Kidney (tissue), 14 donors: Measurements from ENCODE around the gene PRAC2. TPM values are rescaled to one million over a fixed set of nuclear protein-coding genes. Genes with fewer than 3 reads are reported as not detected.

Experiments used
- DNase-seq, 5 donors: peaks; one replicate each; pipeline ENCODE4 v3.0.0-alpha.2; 2013 to 2020
- FAIRE-seq: peaks from 2 replicates; lab custom pipeline; 2012; peaks lifted over from hg19 to GRCh38; lab: Jason Lieb, UNC
- H3K27ac ChIP-seq, 2 donors: one replicate each; pipeline ENCODE4 v1.7.0; 2013; ENCODE audit warnings: low read depth in 2 of 2, low read length in 2 of 2, inconsistent platforms in 1 of 2
- H3K27me3 ChIP-seq: one replicate; pipeline ENCODE4 v1.7.1; 2013; ENCODE audit warnings: low read length, inconsistent platforms; ENCODE audit not compliant: control insufficient read depth, insufficient read depth
- H3K36me3 ChIP-seq, 3 donors: one replicate each; pipeline versions ENCODE4 v1.7.0 to v1.7.1; 2013; ENCODE audit warnings: low read length in 3 of 3, control low read depth in 1 of 3, inconsistent platforms in 1 of 3; ENCODE audit not compliant: insufficient read depth in 3 of 3, control insufficient read depth in 2 of 3
- H3K4me1 ChIP-seq, 3 donors: one replicate each; pipeline versions ENCODE4 v1.7.0 to v1.7.1; 2013; ENCODE audit warnings: low read length in 3 of 3, inconsistent platforms in 1 of 3, low read depth in 1 of 3; ENCODE audit not compliant: control insufficient read depth in 2 of 3, insufficient read depth in 2 of 3
- H3K4me3 ChIP-seq, 3 donors: one replicate each; pipeline versions ENCODE4 v1.7.0 to v1.8.1; 2013; ENCODE audit warnings: low read length in 3 of 3, control low read depth in 1 of 3, inconsistent platforms in 1 of 3
- H3K9ac ChIP-seq, 3 donors: one replicate each; pipeline versions ENCODE4 v1.7.0 to v1.7.1; 2013; ENCODE audit warnings: low read length in 3 of 3, control low read depth in 1 of 3, inconsistent platforms in 1 of 3
- H3K9me3 ChIP-seq, 3 donors: one replicate each; pipeline versions ENCODE4 v1.7.0 to v1.7.1; 2013; ENCODE audit warnings: low read length in 3 of 3, control low read depth in 1 of 3, inconsistent platforms in 1 of 3; ENCODE audit not compliant: control insufficient read depth in 2 of 3, insufficient read depth in 1 of 3
- intact Hi-C: fragments of 100-400 bp; cut with DNase I; formaldehyde crosslinking; loops from one replicate; pipeline ENCODE4 v1.11.1; 2022
- polyA plus RNA-seq: library from polyadenylated mRNA; stranded (reverse); fragments of 350-450 nt; fragmentation: Illumina TruSeq; extraction: RNeasy Lipid Tissue Mini Kit (QIAGEN cat#74804); gene quantifications from one replicate; pipeline ENCODE4 v1.2.3, GENCODE V29; 2014; ENCODE audit warnings: low read depth, low replicate concordance; ENCODE audit not compliant: insufficient read depth
- total RNA-seq: library from RNA; stranded (reverse); fragmentation: NEBNext Ultra II Directional; extraction: Animal tissue kit (Norgen Biotek cat#: 25700); gene quantifications from one replicate; pipeline ENCODE4 v1.2.1, GENCODE V29; 2021
- TF ChIP-seq, protein P1 (sequence below): IDR thresholded peaks from 3 replicates; pipeline ENCODE4 v1.5.1; 2012; ENCODE audit warnings: mild to moderate bottlenecking, moderate library complexity, borderline replicate concordance; ENCODE audit not compliant: insufficient read depth; ENCODE audit errors: extremely low read depth
- donor health status: control.
- donor health status: control.
- donor health status: control.
- donor health status: control.
- donor health status: control.
- donor health status: DM: yes; HTN: yes; CAD: no.
- donor health status: Normal renal cell carcinoma (clear cell type).

The PRAC2 gene
- total and polyA plus RNA-seq, 2 donors from 2014 or later: not detected

DNA sequence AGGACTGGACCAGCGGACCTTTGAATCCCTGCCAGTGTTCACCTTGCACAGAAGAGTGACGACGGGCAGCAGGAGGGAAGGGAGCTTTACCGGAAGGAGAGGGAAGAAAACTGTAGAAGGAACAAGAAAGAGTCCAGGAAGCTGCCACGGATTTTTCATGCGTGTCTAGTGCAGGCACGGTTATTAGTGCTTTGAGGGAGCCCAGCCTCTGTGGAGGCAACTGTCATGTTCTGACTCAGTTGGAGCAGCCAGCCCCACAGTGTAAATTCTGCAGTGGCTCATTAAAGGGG, 12.0 kb downstream of the PRAC2 start:
- intact Hi-C loops: no loop called here
- FAIRE-seq (no peak), DNase-seq (no peak)
- Histone ChIP-seq H3K27me3 (peaks cover 90% of the 10 kb centered on the region), H3K4me3 (no peak overlapping the region), H3K4me1 (no peaks in the 10 kb centered on the region), H3K9ac (no peak overlapping the region), H3K36me3 (no peaks in the 10 kb centered on the region), H3K9me3 (no peaks in the 10 kb centered on the region), H3K27ac (no peak overlapping the region)
- TF ChIP-seq, protein P1, sequence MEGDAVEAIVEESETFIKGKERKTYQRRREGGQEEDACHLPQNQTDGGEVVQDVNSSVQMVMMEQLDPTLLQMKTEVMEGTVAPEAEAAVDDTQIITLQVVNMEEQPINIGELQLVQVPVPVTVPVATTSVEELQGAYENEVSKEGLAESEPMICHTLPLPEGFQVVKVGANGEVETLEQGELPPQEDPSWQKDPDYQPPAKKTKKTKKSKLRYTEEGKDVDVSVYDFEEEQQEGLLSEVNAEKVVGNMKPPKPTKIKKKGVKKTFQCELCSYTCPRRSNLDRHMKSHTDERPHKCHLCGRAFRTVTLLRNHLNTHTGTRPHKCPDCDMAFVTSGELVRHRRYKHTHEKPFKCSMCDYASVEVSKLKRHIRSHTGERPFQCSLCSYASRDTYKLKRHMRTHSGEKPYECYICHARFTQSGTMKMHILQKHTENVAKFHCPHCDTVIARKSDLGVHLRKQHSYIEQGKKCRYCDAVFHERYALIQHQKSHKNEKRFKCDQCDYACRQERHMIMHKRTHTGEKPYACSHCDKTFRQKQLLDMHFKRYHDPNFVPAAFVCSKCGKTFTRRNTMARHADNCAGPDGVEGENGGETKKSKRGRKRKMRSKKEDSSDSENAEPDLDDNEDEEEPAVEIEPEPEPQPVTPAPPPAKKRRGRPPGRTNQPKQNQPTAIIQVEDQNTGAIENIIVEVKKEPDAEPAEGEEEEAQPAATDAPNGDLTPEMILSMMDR: no peak

DNA sequence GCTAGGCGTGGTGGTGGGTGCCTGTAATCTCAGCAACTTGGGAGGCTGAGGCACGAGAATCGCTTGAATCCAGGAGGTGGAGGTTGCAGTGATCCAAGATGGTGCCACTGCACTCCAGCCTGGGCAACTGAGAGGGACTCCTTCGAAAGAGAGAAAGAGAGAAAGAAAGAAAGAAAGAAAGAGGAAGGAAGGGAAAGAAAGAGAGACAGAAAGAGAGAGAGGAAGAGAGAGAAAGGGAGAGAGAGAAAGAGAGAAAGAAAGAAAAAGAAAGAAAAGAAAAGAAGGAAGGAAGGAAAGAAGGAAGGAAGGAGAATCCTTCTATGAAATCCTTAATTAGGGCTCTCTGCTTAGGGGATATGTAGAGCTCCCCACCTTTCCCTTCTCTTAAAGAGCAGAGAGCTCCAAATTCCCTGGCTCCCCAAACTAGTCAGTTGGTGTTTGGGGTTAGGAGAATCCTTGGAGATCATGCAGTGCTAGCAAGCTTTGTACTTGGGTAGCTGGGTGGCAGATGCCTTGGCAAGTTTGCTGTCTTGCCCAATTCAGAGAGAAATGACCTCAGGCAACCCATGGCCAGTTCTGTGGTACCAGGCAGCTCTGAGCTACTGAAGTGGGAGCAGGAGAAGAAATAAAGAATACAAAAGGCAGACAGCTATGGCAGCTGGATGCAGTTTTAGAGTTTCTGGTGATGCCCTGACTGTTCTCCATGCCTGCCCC, 14.5 kb downstream of the PRAC2 start:
- H3K4me3 ChIP-seq: no peak overlapping the region
- no peaks in the 10 kb centered on the region for H3K9me3 ChIP-seq
- no peak for DNase-seq
- H3K27ac ChIP-seq: no peak overlapping the region
- no peaks in the 10 kb centered on the region for H3K36me3 ChIP-seq
- no peak overlapping the region for H3K9ac ChIP-seq
- intact Hi-C loops: no loop called here
- no peaks in the 10 kb centered on the region for H3K4me1 ChIP-seq
- H3K27me3 ChIP-seq: peaks cover 82% of the 10 kb centered on the region
- TF ChIP-seq, protein P1: no peak
- no peak for FAIRE-seq

DNA sequence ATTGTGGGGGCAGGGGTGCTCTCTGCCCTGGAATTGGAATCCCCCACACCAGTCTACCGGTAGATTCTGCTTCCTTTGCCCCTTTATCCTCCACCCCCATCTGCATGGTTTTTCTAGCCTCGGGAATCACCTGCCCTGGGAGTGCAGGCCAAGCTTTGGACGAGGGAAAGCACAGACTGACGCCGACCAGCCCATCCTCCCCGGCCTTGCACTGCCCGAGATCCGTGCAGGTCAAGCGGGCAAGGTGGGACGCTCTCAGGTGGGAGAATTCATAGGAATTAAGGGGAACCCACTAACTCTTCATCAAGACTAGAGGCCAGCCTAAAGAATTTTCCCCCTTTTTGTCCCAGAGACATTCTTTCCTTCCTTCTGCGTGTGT, 15.4 kb downstream of the PRAC2 start:
- no peak overlapping the region for H3K27ac ChIP-seq
- H3K9me3 ChIP-seq: no peaks in the 10 kb centered on the region
- H3K36me3 ChIP-seq: no peaks in the 10 kb centered on the region
- no peak for FAIRE-seq
- H3K4me3 ChIP-seq: no peak overlapping the region
- intact Hi-C loops: no loop called here
- peaks cover 84% of the 10 kb centered on the region for H3K27me3 ChIP-seq
- TF ChIP-seq, protein P1: no peak
- H3K9ac ChIP-seq: no peak overlapping the region
- no peaks in the 10 kb centered on the region for H3K4me1 ChIP-seq
- DNase-seq: no peak
